ENCODE measurements around the gene SLC7A6OS. TPM values are rescaled to one million over a fixed set of nuclear protein-coding genes. Genes with fewer than 3 reads are reported as not detected.

The SLC7A6OS gene
- total RNA-seq, 4 donors from 2014 or later: 11.4 to 26.0 (median 18.3) TPM

- no peaks in the 10 kb centered on the region for H3K9me3 ChIP-seq
- no peak for TF ChIP-seq POLR2A (IDR thresholded peaks at IDR 0.05)
- no peak for TF ChIP-seq CTCF (IDR thresholded peaks at IDR 0.05)
- peaks cover 0 to 77% (median 0%) of the 10 kb centered on the region in 3 donors for H3K36me3 ChIP-seq
Measured at GRCh38 chr16:68347605-68348004, 36.9 kb upstream of the SLC7A6OS start.

GRCh38 chr16:68346892-68347480 lies 36.2 kb upstream of the SLC7A6OS start:
- Histone ChIP-seq H3K27me3 (no peaks in the 10 kb centered on the region), H3K4me3 (no peak overlapping the region), H3K27ac (no peak overlapping the region), H3K9me3 (no peaks in the 10 kb centered on the region), H3K4me1 (peaks cover 0 to 6% (median 2%) of the 10 kb centered on the region in 4 donors), H3K36me3 (peaks cover 0 to 78% (median 0%) of the 10 kb centered on the region in 3 donors)
- TF ChIP-seq CTCF (IDR thresholded peaks at IDR 0.05): no peak
- no peak for TF ChIP-seq POLR2A (IDR thresholded peaks at IDR 0.05)
- DNase-seq: no peak

More at GRCh38 chr16:68347605-68348004, 36.9 kb upstream of the SLC7A6OS start:
- no peak for DNase-seq
- H3K27me3 ChIP-seq: no peaks in the 10 kb centered on the region
- H3K4me1 ChIP-seq: peaks cover 0 to 6% (median 2%) of the 10 kb centered on the region in 4 donors
- no peak overlapping the region for H3K4me3 ChIP-seq
- H3K27ac ChIP-seq: no peak overlapping the region

DNA sequence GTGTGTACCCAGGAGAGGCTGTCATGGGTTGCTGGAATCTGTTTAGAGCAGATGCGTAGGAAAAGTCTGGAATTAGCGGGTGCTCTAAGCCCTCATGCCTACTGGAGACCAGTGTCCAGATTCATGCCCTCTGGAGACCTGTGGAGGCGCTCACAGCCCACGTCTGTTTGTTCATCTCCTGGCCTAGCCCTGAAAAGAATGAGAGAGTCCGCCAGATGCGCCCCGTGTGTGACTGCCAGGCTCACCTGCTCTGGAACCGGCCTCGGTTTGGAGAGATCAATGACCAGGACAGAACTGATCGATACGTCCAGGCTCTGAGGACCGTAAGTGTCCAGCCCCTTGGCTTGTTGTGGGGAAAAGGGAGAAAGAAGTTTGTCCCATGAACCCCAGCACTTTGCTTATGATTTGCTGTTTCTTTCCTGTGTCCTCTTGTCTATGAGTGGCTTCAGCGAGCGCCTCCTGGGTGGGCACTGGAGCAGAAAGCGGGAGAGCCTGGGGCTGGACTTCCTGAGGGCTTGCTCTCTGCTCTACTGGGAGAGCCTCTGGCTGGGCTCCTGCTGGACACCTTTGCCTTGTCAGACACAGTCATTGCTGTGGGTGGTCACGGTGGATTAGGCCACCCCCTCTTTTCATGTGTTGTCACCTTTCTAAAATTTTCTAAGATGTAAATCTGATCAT lies 35.4 kb upstream of the SLC7A6OS start:
- Histone ChIP-seq H3K27me3 (no peaks in the 10 kb centered on the region), H3K4me3 (no peak overlapping the region), H3K4me1 (no peaks in the 10 kb centered on the region), H3K9me3 (no peaks in the 10 kb centered on the region), H3K36me3 (peaks cover 0 to 79% (median 0%) of the 10 kb centered on the region in 3 donors), H3K27ac (no peak overlapping the region)
- DNase-seq: no peak
- TF ChIP-seq POLR2A (IDR thresholded peaks at IDR 0.05) (no peak), CTCF (IDR thresholded peaks at IDR 0.05) (no peak)

DNA sequence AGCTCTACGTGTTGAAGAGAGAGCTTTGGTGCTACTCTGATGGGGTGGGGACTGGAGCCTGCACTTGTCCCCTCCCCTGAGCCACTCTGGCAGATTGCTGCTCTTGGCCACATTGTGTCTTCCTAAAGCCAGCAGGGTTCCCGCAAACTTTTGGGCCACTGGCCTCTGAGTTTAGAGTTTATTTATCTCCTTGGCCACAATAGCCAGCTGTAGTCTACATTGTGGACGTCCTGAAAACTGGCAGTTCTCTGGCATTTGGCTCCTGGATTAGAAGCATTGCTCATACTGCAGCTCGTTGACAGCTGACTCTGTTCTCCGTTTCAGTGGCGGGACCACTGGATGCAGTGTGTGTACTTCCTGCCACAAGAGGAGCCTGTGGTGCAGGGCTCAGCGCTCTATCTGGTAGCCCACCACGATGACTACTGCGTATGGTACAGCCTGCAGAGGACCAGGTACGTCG lies 34.6 kb upstream of the SLC7A6OS start:
- H3K36me3 ChIP-seq: peaks cover 0 to 81% (median 0%) of the 10 kb centered on the region in 3 donors

DNA sequence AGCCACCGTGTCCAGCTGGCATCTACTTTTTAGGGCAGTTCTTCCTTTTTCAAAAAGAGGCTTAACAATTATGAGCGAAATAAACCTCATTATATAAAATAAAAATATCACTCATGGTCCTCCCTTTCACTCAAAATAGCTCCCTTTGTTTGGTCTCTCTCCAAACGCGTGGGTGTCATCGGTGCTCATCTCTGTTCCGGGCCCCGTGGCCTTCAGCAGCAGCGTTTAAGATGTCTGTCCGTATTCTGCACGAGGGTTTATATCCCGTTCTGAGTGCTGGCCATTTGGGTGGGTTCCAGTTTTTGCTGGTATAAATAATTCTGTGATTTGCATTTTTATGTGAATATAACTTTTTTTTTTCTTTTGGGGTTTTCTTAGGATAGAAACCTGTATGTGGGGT lies 33.5 kb upstream of the SLC7A6OS start:
- Histone ChIP-seq H3K27ac (no peak overlapping the region), H3K27me3 (no peaks in the 10 kb centered on the region), H3K9me3 (no peaks in the 10 kb centered on the region), H3K4me3 (no peak overlapping the region), H3K36me3 (peaks cover 0 to 84% (median 0%) of the 10 kb centered on the region in 3 donors), H3K4me1 (no peaks in the 10 kb centered on the region)
- DNase-seq: no peak
- TF ChIP-seq POLR2A (IDR thresholded peaks at IDR 0.05): no peak
- no peak for TF ChIP-seq CTCF (IDR thresholded peaks at IDR 0.05)

More for the DNA sequence above, 34.6 kb upstream of the SLC7A6OS start:
- Histone ChIP-seq H3K4me1 (no peaks in the 10 kb centered on the region), H3K9me3 (no peaks in the 10 kb centered on the region), H3K27me3 (no peaks in the 10 kb centered on the region), H3K4me3 (no peak overlapping the region), H3K27ac (no peak overlapping the region)
- TF ChIP-seq POLR2A (IDR thresholded peaks at IDR 0.05) (no peak), CTCF (IDR thresholded peaks at IDR 0.05) (no peak)
- no peak for DNase-seq
